ENCODE data around the gene RASGEF1C.

The RASGEF1C gene

DNA sequence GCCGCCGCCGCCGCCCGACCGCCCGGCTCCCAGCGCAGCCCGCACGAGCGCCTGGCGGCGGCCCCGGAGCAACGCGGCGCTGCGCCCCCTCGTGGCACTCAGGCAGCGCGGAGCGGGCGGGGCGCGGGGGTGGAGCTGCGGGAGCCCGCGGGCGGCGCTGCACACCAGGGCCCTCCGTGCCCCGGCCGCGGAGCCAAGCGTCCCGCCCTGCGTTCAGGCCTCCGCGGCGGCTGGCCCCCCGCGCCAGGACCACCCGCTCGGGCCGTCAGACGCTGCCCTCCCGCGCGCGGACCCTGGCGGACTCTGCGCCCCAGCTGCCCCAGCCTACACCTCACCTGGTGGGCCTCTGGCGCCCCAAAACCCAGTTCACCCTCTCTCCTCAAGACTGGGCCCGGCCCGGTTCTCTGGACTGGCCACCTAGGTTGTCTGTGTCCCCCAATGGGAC lies at the start of gene RASGEF1C:
RASGEF1C (minus strand) TSS at position 75 of the 445 bp plus-strand sequence. CDS start 71,159 bp downstream, outside the sequence.
- DNase-seq (ENCODE audit: low read depth in 2 of 2): peak; percentile 7 to 60

- no peak for DNase-seq (ENCODE audit: low read depth in 2 of 2)
Measured at GRCh38 chr5:180253036-180253824, 44.2 kb upstream of the RASGEF1C start.

GRCh38 chr5:180251887-180252286 lies 42.9 kb upstream of the RASGEF1C start:
- DNase-seq (ENCODE audit: low read depth in 2 of 2): no peak

GRCh38 chr5:180251141-180251540 lies 42.1 kb upstream of the RASGEF1C start:
- no peak for DNase-seq (ENCODE audit: low read depth in 2 of 2)

DNA sequence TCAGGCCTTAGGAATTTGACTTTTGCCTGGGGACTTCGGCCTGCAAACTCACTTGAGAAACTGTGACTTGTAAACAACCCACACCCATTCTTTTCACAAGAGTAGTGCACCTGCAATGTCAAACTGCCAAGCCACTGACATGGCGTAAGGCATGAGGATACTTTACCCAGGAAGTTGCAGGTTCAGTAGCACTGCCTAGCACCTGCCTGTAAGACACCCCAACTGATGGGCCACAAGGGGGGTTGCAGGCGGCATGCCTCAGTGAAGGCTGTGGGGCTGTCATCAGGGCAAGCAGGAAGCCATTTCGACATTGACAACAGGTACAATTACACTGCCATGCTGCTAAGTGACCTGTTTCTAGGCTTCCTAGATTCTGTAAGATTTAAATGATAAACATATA lies 41.3 kb upstream of the RASGEF1C start:
- DNase-seq (ENCODE audit: low read depth in 2 of 2): no peak

- no peak for DNase-seq (ENCODE audit: low read depth in 2 of 2)
Measured at GRCh38 chr5:180241600-180241999, 32.6 kb upstream of the RASGEF1C start.

DNA sequence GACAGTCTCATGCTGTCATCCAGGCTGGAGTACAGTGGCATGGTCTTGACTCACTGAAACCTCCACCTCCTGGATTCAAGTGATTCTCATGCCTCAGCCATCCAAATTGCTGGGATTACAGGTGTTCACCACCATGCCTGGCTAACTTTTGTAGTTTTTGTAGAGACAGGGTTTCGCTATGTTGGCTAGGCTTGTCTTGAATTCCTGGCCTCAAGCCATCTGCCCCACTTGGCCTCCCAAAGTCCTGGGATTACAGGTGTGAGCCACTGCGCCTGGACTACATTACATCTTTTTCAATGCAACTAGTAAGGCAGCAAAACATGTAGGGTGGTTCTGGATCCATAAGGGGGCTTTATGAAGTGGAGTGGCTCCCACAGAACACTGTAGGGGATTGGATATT lies 29.6 kb upstream of the RASGEF1C start:
- no peak for DNase-seq (ENCODE audit: low read depth in 2 of 2)

DNA sequence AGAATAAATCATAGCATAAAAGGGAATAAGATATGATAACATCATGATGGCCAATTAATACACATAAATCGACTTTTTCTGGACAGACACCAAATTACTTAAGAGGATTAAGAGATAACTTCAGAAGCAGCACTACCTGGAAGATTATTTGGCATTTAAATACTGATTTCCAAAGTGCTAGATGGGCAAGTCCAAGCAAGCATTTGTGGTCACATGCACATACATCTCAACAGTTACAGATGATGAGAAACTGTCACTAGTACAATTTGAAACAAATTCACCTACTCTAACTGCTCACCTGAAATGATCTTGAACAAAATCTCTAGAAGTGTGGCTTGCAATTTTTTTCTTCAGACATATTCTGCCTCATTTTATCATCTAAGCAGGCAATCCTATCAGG lies 26.8 kb upstream of the RASGEF1C start:
- DNase-seq (ENCODE audit: low read depth in 2 of 2): no peak

DNA sequence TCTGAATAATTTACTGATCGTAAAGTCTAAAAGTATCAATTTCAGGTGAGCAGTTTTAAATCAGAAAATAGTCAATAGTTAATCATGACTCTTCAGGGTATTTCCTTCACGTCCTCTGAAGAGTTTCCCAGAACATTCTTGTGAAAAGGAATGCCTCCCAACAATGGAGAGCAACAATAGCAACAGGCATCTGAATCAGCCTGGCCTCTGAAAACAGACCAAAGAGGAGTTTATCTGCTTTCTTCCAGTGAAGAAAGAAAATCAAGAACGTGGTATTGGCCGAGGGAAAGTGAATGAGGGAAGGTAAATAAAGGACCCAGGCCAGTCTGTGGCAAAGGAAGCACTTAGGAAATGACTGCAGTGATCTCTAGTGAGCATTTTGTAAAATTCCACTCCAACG lies 26.1 kb upstream of the RASGEF1C start:
- no peak for DNase-seq (ENCODE audit: low read depth in 2 of 2)

GRCh38 chr5:180234271-180234670 lies 25.3 kb upstream of the RASGEF1C start:
- no peak for DNase-seq (ENCODE audit: low read depth in 2 of 2)

- DNase-seq (ENCODE audit: low read depth in 2 of 2): no peak
Measured at GRCh38 chr5:180233729-180234128, 24.7 kb upstream of the RASGEF1C start.

GRCh38 chr5:180230017-180230416 lies 21.0 kb upstream of the RASGEF1C start:
- DNase-seq (ENCODE audit: low read depth in 2 of 2): no peak

DNA sequence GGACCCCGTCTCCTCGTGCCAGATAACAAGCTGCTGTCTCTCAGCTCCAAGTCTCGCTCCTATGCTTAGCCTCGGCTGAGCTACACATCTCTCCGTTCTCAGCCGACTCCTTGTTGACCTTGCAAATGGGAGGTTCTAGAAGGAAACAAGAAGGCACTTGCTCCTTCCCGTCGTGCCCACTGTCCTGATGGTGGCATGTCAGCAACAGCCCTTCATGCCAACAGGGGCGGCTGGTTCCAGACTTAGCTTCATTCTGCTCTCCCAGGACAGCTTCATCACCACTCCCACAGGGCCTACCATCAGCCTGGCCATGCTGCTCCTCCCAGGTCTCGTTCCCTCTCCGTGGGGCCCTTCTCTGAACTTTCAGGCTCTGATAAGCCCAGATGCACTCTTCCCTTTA lies 13.0 kb upstream of the RASGEF1C start:
- DNase-seq (ENCODE audit: low read depth in 2 of 2): no peak

DNA sequence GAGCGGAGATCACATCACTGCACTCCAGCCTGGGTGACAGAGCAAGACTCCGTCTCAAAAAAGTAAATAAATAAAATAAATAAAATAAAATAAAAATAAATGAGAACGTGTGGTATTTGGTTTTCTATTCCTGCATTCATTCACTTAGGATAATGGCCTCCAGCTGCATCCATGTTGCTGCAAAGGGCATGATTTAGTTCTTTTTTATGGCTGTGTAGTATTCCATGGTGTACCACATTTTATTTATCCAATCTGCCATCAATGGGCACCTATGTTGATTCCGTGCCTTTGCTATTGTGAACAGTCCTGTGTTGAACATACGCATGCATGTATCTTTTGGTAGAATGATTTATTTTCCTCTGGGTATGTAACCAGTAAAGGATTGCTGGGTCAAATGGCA lies 8.8 kb upstream of the RASGEF1C start:
- no peak for DNase-seq (ENCODE audit: low read depth in 2 of 2)

DNA sequence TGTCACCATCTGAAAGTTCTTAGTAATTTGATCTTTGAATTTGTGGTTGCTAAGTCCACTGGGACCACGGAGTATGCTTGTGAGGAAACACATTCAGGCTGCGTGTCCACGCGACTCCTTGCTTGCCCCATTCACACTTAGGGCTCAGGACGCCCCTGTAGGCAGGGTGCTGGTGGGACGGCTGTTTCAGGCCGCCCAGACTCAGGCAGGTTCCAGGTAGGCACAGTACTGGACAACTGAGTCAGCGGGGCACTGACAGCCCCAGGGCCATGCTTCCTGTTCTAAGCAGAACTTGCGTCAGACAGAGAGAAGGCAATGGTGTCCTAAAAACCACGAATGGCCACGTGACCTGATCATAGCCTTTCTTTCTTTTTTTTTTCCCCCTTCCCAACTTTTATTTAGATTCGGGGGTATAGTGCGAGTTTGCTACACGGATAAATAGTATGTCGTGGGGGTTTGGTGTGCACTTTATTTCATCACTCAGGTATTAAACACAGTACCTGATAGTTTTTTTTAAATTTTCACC lies 7.7 kb upstream of the RASGEF1C start:
- DNase-seq (ENCODE audit: low read depth in 2 of 2): no peak

GRCh38 chr5:180215783-180216630 lies 7.0 kb upstream of the RASGEF1C start:
- no peak for DNase-seq (ENCODE audit: low read depth in 2 of 2)

GRCh38 chr5:180214870-180215770 lies 6.1 kb upstream of the RASGEF1C start:
- no peak for DNase-seq (ENCODE audit: low read depth in 2 of 2)

DNA sequence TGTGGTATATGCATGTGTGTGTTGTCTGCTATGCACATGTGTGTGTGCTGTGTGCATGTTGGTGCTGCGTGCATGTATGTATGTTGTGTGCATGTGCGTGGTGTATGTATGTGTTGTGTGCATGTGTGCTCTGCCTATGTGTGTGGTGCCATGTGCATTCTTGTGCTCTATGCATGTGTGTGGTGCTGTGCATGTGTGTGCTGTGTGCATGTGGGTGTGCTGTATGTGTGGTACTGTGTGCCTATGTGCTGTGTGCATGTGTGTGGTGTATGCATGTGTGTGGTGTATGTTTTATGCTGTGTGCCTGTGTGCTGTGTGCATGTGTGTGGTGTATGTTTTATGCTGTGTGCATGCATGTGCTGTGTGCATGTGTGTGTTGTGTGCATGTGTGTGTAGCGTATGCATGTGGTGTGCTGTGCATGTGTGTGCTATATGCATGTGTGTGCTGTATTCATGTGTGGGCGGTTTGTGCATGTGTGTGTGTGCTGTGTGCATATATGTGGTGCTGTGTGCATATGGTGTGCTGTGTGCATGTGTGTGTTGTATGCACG lies 4.7 kb upstream of the RASGEF1C start:
- no peak for DNase-seq (ENCODE audit: low read depth in 2 of 2)

DNA sequence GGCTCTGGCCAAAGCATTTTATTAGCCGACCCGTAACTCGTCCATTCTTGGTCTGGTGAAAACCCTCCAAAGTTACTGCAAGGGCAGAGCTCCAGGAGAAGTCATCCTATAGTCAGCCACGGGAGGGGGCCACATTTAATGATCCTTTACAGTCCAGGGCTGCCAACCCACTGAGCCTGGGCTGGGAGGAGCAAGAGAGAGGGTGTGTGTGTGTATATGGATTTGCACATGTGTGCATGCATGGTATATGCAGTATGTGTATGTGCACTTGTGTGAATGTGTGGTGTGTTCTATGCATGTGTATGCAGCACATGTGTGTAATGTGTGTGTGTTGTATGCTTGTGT lies 4.2 kb upstream of the RASGEF1C start:
- no peak for DNase-seq (ENCODE audit: low read depth in 2 of 2)

- no peak for DNase-seq (ENCODE audit: low read depth in 2 of 2)
Measured at GRCh38 chr5:180212363-180213255, 3.6 kb upstream of the RASGEF1C start.

DNA sequence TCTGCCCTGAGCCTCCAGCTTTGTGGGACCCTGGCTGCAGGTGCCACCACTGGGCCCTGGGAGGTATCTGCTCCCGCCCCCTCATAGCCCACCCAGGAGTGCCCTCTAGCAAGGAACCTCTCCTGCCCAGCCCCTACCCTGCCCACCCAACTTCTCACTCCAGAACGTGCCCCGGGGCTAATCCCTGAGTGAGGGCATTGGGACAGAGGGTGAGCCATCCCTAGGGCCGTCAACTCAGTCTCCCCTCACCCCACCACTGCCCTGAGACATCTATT lies 2.7 kb upstream of the RASGEF1C start:
- no peak for DNase-seq (ENCODE audit: low read depth in 2 of 2)
